HUES64 (cell line): ENCODE data around the gene CIROP.

Experiments used
- H3K27ac ChIP-seq: 2 replicates; pipeline ENCODE4 v1.7.0; 2013; ENCODE audit warnings: low read depth, low read length, inconsistent platforms
- H3K27me3 ChIP-seq: 2 replicates; pipeline ENCODE4 v1.6.1; 2013; ENCODE audit warnings: mild to moderate bottlenecking, low read length; ENCODE audit not compliant: insufficient read depth
- H3K36me3 ChIP-seq: 2 replicates; pipeline ENCODE4 v1.6.1; 2013; ENCODE audit warnings: mild to moderate bottlenecking, low read length; ENCODE audit not compliant: insufficient read depth
- H3K4me1 ChIP-seq: 2 replicates; pipeline ENCODE4 v1.6.1; 2013; ENCODE audit warnings: mild to moderate bottlenecking, low read length, moderate library complexity; ENCODE audit not compliant: insufficient read depth
- H3K4me3 ChIP-seq: 2 replicates; pipeline ENCODE4 v1.5.1; 2013; ENCODE audit warnings: mild to moderate bottlenecking, low read length, moderate library complexity
- H3K9ac ChIP-seq: 2 replicates; pipeline ENCODE4 v1.6.1; 2013; ENCODE audit warnings: mild to moderate bottlenecking, low read depth, low read length
- H3K9me3 ChIP-seq: 2 replicates; pipeline ENCODE4 v1.6.1; 2013; ENCODE audit warnings: low read depth, low read length; ENCODE audit not compliant: insufficient read depth
- WGBS: fragments of 150-250, 120-280 bp; methylation state at CpG from one replicate; pipeline ENCODE4 v1.1.7; 2013; ENCODE audit warnings: missing lambda C conversion rate; 5-methylcytosine and 5-hydroxymethylcytosine counted together

Gene CIROP

GRCh38 chr14:23101213-23101970 is 3.4 kb downstream of the CIROP start:
- Histone ChIP-seq H3K9ac (no peak overlapping the region), H3K27me3 (no peaks in the 10 kb centered on the region), H3K27ac (no peak overlapping the region), H3K9me3 (no peaks in the 10 kb centered on the region), H3K36me3 (peaks cover 27% of the 10 kb centered on the region), H3K4me1 (peaks cover 21% of the 10 kb centered on the region), H3K4me3 (no peak overlapping the region)
- WGBS, result 78% methylated on average over 6 of the region's 6 CpGs

DNA sequence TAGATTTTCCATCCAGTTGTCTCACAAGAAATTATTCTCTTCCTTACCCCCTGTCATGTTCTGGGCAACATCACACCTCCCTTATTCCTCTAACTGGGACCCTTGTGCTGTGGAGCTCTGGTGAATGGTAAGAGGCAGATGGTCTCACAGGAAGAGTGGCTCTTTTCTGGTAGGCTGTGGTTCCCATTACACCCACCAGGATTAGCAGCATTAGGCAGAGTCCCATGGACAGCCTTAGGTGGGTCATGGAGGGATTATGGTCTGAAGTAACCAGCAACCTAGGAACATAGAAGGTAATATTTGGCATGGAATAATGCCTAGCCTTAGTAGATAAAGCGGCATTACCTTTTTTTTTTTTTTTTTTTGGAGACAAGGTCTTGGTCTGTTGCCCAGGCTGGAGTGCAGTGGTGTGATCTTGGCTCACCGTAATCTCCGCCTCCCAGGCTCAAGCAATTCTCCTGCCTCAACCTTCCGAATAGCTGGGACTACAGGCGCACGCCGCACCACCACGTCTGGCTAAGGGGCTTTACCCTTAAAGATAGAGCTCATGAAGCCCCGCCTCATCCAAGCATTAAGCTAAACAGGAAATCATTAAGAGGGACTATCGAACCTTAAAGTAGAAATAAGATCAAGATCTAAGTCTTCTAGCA is 5.5 kb downstream of the CIROP start:
- Histone ChIP-seq H3K36me3 (peaks cover 27% of the 10 kb centered on the region), H3K27ac (no peak overlapping the region), H3K4me3 (no peak overlapping the region), H3K9me3 (no peaks in the 10 kb centered on the region), H3K4me1 (peaks cover 7% of the 10 kb centered on the region; the same call in 1 of the 2 replicates), H3K27me3 (no peaks in the 10 kb centered on the region), H3K9ac (no peak overlapping the region)
- 95% methylated on average over 10 of the region's 10 CpGs for WGBS

GRCh38 chr14:23097786-23098185 is 7.0 kb downstream of the CIROP start:
- Histone ChIP-seq H3K36me3 (peaks cover 34% of the 10 kb centered on the region), H3K4me3 (no peak overlapping the region), H3K9me3 (no peaks in the 10 kb centered on the region), H3K27ac (no peak overlapping the region), H3K4me1 (peaks cover 6% of the 10 kb centered on the region; the same call in 1 of the 2 replicates), H3K27me3 (no peaks in the 10 kb centered on the region), H3K9ac (no peak overlapping the region)
- 97% methylated on average over 7 of the region's 7 CpGs for WGBS

- under 1% methylated on average over 43 of the region's 46 CpGs for WGBS
- no peaks in the 10 kb centered on the region for H3K9me3 ChIP-seq
- peaks cover 6% of the 10 kb centered on the region; the same call in 1 of the 2 replicates for H3K4me1 ChIP-seq
- peaks cover 57% of the 10 kb centered on the region for H3K36me3 ChIP-seq
- peak within 1 kb of the TSS; percentile 96 for H3K9ac ChIP-seq
- H3K27ac ChIP-seq, result peak within 1 kb of the TSS; percentile 98
- H3K4me3 ChIP-seq, result peak within 1 kb of the TSS; percentile 81
- no peaks in the 10 kb centered on the region for H3K27me3 ChIP-seq
Observed at GRCh38 chr14:23095196-23096108, 9.3 kb downstream of the CIROP start, which contains the start of gene C14orf119. C14orf119 (plus strand) TSS chr14:23095505; CDS start chr14:23097659, 2,154 bp downstream.

- Histone ChIP-seq H3K4me3 (peak within 1 kb of the TSS; percentile 81), H3K27ac (peak within 1 kb of the TSS; percentile 98), H3K4me1 (peaks cover 6% of the 10 kb centered on the region; the same call in 1 of the 2 replicates), H3K36me3 (peaks cover 64% of the 10 kb centered on the region), H3K9ac (peak within 1 kb of the TSS; percentile 96), H3K27me3 (no peaks in the 10 kb centered on the region), H3K9me3 (no peaks in the 10 kb centered on the region)
- under 1% methylated on average over 55 of the region's 55 CpGs for WGBS
Observed at GRCh38 chr14:23094666-23095195, 10.1 kb downstream of the CIROP start, which contains the start of gene ACIN1. ACIN1 (minus strand) TSS chr14:23095136; CDS start chr14:23095112, 24 bp downstream.

- peaks cover 68% of the 10 kb centered on the region for H3K36me3 ChIP-seq
- H3K9ac ChIP-seq, result peak overlapping the region; percentile 96
- H3K9me3 ChIP-seq, result no peaks in the 10 kb centered on the region
- peak overlapping the region; percentile 81 for H3K4me3 ChIP-seq
- H3K4me1 ChIP-seq, result 0 out of 2 replicates have a peak, but pooled peaks cover 6% of the 10 kb centered on the region
- H3K27ac ChIP-seq, result peak overlapping the region; percentile 98
- H3K27me3 ChIP-seq, result no peaks in the 10 kb centered on the region
- WGBS, result 3% methylated on average over 13 of the region's 14 CpGs
Observed at GRCh38 chr14:23093991-23094665, 10.7 kb downstream of the CIROP start.

- H3K4me1 ChIP-seq, result 0 out of 2 replicates have a peak, but pooled peaks cover 6% of the 10 kb centered on the region
- H3K36me3 ChIP-seq, result peaks cover 68% of the 10 kb centered on the region
- no peaks in the 10 kb centered on the region for H3K27me3 ChIP-seq
- 97% methylated on average over 2 of the region's 2 CpGs for WGBS
- no peak overlapping the region for H3K27ac ChIP-seq
- H3K9me3 ChIP-seq, result no peaks in the 10 kb centered on the region
- peak overlapping the region; percentile 81 for H3K4me3 ChIP-seq
- no peak overlapping the region for H3K9ac ChIP-seq
Observed at GRCh38 chr14:23093526-23093925, 11.3 kb downstream of the CIROP start.

DNA sequence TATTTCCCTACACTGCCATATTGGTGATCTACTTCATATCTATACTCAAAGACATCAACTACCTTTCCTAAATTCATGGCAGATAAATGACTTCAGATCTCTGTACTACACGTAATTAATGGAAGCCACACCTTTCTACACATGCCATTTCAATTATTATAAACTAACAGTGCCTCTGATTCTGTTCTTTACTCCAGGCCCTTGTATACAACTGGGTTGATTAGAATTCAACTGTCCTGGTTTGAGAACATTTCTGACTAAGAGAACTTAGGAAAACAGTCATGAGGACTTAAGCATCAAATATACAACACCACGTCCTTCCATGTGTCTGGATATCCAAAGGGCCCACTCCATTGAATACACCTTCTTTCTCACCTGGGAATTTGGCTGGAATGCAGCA is 11.7 kb downstream of the CIROP start:
- Histone ChIP-seq H3K27ac (no peak overlapping the region; the same call in 1 of the 2 replicates), H3K4me3 (peak overlapping the region; percentile 81), H3K4me1 (0 out of 2 replicates have a peak, but pooled peaks cover 6% of the 10 kb centered on the region), H3K9me3 (no peaks in the 10 kb centered on the region), H3K9ac (no peak overlapping the region), H3K36me3 (peaks cover 68% of the 10 kb centered on the region), H3K27me3 (no peaks in the 10 kb centered on the region)
- WGBS, result 95% methylated on average over 2 of the region's 2 CpGs

GRCh38 chr14:23091294-23092225 is 13.2 kb downstream of the CIROP start:
- H3K36me3 ChIP-seq, result peaks cover 69% of the 10 kb centered on the region
- H3K9ac ChIP-seq, result no peak overlapping the region
- WGBS, result 87% methylated on average over 12 of the region's 12 CpGs
- no peak overlapping the region for H3K4me3 ChIP-seq
- no peak overlapping the region for H3K27ac ChIP-seq
- H3K27me3 ChIP-seq, result no peaks in the 10 kb centered on the region
- H3K4me1 ChIP-seq, result 0 out of 2 replicates have a peak, but pooled peaks cover 1% of the 10 kb centered on the region
- H3K9me3 ChIP-seq, result no peaks in the 10 kb centered on the region
